Smooth muscle cell (in vitro differentiated cells): ENCODE results near the gene TJAP1. TPM values are rescaled to one million over a fixed set of nuclear protein-coding genes. Genes with fewer than 3 reads are reported as not detected.

Experiments
- DNase-seq: peaks from one replicate; lab custom pipeline; 2025; ENCODE audit not compliant: unreplicated experiment; lab: John Stamatoyannopoulos, UW
- H2AFZ ChIP-seq: fragments of 200-600 bp; sonication (generic); 2 replicates; pipeline ENCODE4 v1.6.0; 2016; ENCODE audit warnings: antibody characterized with exemption, low read depth, mild to moderate bottlenecking
- H3F3A ChIP-seq: fragments of 200-600 bp; sonication (generic); 2 replicates; pipeline ENCODE4 v1.6.0; 2017; ENCODE audit warnings: antibody characterized with exemption, low read depth
- H3K27ac ChIP-seq: fragments of 200-600 bp; sonication (generic); 2 replicates; pipeline ENCODE4 v1.5.1; 2016; ENCODE audit warnings: low read depth, mild to moderate bottlenecking
- H3K27me3 ChIP-seq: fragments of 200-600 bp; sonication (generic); 2 replicates; pipeline ENCODE4 v1.6.1; 2016; ENCODE audit warnings: low read depth, mild to moderate bottlenecking
- H3K36me3 ChIP-seq: fragments of 200-600 bp; sonication (generic); 2 replicates; pipeline ENCODE4 v1.5.1; 2016; ENCODE audit warnings: low read depth
- H3K4me1 ChIP-seq: fragments of 200-600 bp; sonication (generic); 2 replicates; pipeline ENCODE4 v1.5.1; 2016; ENCODE audit warnings: low read depth
- H3K4me2 ChIP-seq: fragments of 200-600 bp; sonication (generic); 2 replicates; pipeline ENCODE4 v1.6.0; 2016; ENCODE audit warnings: mild to moderate bottlenecking
- H3K4me3 ChIP-seq: fragments of 200-600 bp; sonication (generic); 2 replicates; pipeline ENCODE4 v1.5.1; 2016; ENCODE audit warnings: mild to moderate bottlenecking
- H3K79me2 ChIP-seq: fragments of 200-600 bp; sonication (generic); 2 replicates; pipeline ENCODE4 v1.6.0; 2016; ENCODE audit warnings: low read depth, mild to moderate bottlenecking
- H3K9ac ChIP-seq: fragments of 200-600 bp; sonication (generic); 2 replicates; pipeline ENCODE4 v1.6.0; 2016; ENCODE audit warnings: low read depth
- H3K9me3 ChIP-seq: fragments of 200-600 bp; sonication (generic); replicated peaks from 2 replicates; pipeline ENCODE4 v1.5.1; 2016; ENCODE audit warnings: low read depth
- H4K20me1 ChIP-seq: fragments of 200-600 bp; sonication (generic); 2 replicates; pipeline ENCODE4 v1.6.0; 2016; ENCODE audit warnings: low read depth
- WGBS: methylation state at CpG from one replicate; pipeline ENCODE4 v1.1.7; 2016; ENCODE audit warnings: low lambda C conversion rate; 5-methylcytosine and 5-hydroxymethylcytosine counted together
- polyA plus RNA-seq: library from polyadenylated mRNA; unstranded; fragments of >200 nt; fragmentation: Nextera tagmentation; extraction: Ambion mirVana; gene quantifications from 2 replicates; pipeline ENCODE4 v1.2.1, GENCODE V29; 2016
- total RNA-seq: library from RNA; depleted of rRNA; stranded (reverse); fragments of >200 nt; gene quantifications from 2 replicates; pipeline ENCODE4 v1.2.3, GENCODE V29; 2014
- TF ChIP-seq, protein P1 (sequence below): fragments of 200-600 bp; sonication (generic); IDR thresholded peaks from 2 replicates; pipeline ENCODE4 v1.5.1; 2017; ENCODE audit warnings: borderline replicate concordance, mild to moderate bottlenecking, antibody characterized with exemption; ENCODE audit not compliant: insufficient read depth, poor library complexity, severe bottlenecking

The TJAP1 gene
- total and polyA plus RNA-seq, 2 experiments from 2014 or later, result 9.3 to 13.5 TPM

DNA sequence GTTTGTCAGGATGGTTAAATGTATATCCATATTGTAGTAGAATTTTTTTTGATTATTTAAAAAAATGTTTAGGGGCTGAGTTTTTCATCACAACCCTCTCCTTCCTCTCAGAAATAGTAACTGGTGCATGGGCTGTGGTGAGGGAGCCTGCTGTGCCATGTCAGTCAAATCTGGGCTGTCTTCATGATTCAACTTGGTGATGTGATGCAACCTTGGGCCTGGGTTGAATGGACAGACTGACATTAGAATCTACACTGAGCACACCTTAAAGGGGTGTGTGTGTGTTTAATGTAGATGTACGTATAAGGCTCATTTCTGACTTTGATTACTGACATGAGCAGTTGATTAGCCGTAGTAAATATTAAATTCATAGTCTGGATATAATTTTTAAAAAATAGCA is 3.7 kb downstream of the TJAP1 start:
- Histone ChIP-seq H3K36me3 (no peaks in the 10 kb centered on the region), H2AFZ (no peak overlapping the region), H3K4me1 (peaks cover 12% of the 10 kb centered on the region), H3K4me3 (no peak overlapping the region), H4K20me1 (peaks cover 51% of the 10 kb centered on the region), H3K9ac (no peak overlapping the region), H3K9me3 (no peaks in the 10 kb centered on the region), H3K79me2 (peaks cover 80% of the 10 kb centered on the region), H3K4me2 (no peak overlapping the region), H3K27ac (peak overlapping the region; percentile 38), H3F3A (peaks cover 3% of the 10 kb centered on the region), H3K27me3 (no peaks in the 10 kb centered on the region)
- WGBS, result 94% methylated on average over 2 of the region's 2 CpGs
- TF ChIP-seq, protein P1, sequence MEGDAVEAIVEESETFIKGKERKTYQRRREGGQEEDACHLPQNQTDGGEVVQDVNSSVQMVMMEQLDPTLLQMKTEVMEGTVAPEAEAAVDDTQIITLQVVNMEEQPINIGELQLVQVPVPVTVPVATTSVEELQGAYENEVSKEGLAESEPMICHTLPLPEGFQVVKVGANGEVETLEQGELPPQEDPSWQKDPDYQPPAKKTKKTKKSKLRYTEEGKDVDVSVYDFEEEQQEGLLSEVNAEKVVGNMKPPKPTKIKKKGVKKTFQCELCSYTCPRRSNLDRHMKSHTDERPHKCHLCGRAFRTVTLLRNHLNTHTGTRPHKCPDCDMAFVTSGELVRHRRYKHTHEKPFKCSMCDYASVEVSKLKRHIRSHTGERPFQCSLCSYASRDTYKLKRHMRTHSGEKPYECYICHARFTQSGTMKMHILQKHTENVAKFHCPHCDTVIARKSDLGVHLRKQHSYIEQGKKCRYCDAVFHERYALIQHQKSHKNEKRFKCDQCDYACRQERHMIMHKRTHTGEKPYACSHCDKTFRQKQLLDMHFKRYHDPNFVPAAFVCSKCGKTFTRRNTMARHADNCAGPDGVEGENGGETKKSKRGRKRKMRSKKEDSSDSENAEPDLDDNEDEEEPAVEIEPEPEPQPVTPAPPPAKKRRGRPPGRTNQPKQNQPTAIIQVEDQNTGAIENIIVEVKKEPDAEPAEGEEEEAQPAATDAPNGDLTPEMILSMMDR, result no peak
- no peak for DNase-seq

DNA sequence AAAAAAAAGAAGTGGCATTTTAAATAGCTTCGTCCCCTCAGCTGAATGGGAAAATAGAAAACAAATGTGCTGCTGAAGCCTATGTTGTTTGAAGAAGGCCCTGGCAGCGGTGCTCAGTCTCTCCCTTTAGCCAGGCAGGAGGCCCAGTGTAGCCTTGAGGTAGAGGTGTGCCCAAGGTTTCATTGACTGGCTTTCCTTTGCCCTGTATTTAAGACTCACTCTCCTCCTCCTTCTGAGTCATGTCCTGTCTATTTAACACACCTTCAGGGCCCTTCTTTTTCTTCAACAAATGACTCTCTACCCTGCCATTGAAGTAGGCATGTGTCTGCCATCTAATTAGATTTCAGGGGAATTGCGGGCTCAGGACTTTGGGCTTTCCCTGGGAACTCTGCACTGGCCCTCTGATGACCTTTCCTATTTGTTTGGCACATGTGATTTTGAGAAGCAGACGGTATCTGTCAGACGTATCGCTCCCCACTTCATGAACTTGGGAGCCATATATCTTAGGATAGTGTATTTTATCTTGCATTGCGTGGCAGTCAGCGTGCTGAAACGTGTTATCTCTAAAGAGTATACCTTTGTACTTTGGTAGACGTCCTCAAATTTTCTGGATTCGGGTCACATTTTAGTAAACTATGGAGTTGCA is 4.3 kb downstream of the TJAP1 start:
- 82% methylated on average over 11 of the region's 11 CpGs for WGBS
- Histone ChIP-seq H3K4me3 (no peak overlapping the region), H3K9me3 (no peaks in the 10 kb centered on the region), H2AFZ (no peak overlapping the region), H3K36me3 (no peaks in the 10 kb centered on the region), H3K9ac (no peak overlapping the region), H3K4me1 (peaks cover 12% of the 10 kb centered on the region), H4K20me1 (peaks cover 52% of the 10 kb centered on the region), H3K4me2 (no peak overlapping the region), H3K79me2 (peaks cover 82% of the 10 kb centered on the region), H3K27me3 (no peaks in the 10 kb centered on the region), H3F3A (peaks cover 3% of the 10 kb centered on the region), H3K27ac (peak overlapping the region; percentile 38)
- no peak for DNase-seq
- TF ChIP-seq, protein P1, result no peak

DNA sequence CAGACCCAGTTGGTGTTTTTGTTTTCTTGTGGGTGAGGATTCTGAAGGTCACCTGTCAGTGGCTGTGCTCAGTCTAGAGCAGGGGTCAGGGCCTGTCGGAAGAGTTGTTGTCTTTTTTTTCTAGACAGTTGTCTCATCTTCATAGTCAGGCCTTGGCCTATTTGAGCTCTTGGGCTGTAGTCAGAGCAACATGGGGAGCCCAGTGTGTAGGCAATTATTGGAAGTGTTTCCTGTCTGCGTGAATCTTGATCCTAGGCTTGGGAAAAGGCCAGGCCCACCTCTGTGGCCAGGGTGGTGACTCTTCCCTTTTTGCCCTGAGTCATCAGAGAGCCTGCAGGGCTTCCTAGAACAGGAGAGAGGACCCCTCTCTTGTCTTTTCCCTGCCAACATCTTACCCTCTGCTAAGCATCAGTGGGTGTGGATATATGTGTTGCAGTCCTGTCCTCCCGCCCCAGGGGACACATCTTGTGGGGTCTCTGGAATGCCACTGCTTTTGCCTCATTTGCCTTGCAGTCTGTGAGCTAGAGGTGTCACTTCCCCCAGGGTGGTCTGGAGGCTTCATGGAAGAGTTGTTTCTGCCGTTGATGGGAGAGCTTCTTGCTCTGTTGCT is 11.4 kb downstream of the TJAP1 start:
- peaks cover 24% of the 10 kb centered on the region for H4K20me1 ChIP-seq
- peaks cover 46% of the 10 kb centered on the region for H3K79me2 ChIP-seq
- H3K27me3 ChIP-seq, result no peaks in the 10 kb centered on the region
- no peak overlapping the region for H3K4me3 ChIP-seq
- peak overlapping the region; percentile 19 for H3K27ac ChIP-seq
- H3F3A ChIP-seq, result no peaks in the 10 kb centered on the region
- no peak for DNase-seq
- no peak overlapping the region for H3K9ac ChIP-seq
- H3K9me3 ChIP-seq, result no peaks in the 10 kb centered on the region
- H3K36me3 ChIP-seq, result no peaks in the 10 kb centered on the region
- 71% methylated on average over 4 of the region's 4 CpGs for WGBS
- H3K4me2 ChIP-seq, result peak overlapping the region; percentile 31
- H2AFZ ChIP-seq, result no peak overlapping the region
- TF ChIP-seq, protein P1, result no peak
- H3K4me1 ChIP-seq, result peaks cover 18% of the 10 kb centered on the region
